Esophagus (tissue), 2 donors: Measurements from ENCODE around the gene RHOBTB3. TPM values are rescaled to one million over a fixed set of nuclear protein-coding genes. Genes with fewer than 3 reads are reported as not detected.

Experiments
- H3K27ac ChIP-seq, 2 donors: one replicate each; pipeline ENCODE4 v1.5.1; 2013; ENCODE audit warnings: low read depth in 2 of 2, mild to moderate bottlenecking in 2 of 2, inconsistent platforms in 1 of 2, low read length in 1 of 2, moderate library complexity in 1 of 2
- H3K27me3 ChIP-seq, 2 donors: one replicate each; pipeline ENCODE4 v1.6.1; 2013; ENCODE audit warnings: low read length in 2 of 2, control low read depth in 1 of 2, mild to moderate bottlenecking in 1 of 2; ENCODE audit not compliant: insufficient read depth in 2 of 2, control insufficient read depth in 1 of 2
- H3K36me3 ChIP-seq, 2 donors: one replicate each; pipeline ENCODE4 v1.6.1; 2013; ENCODE audit warnings: low read length in 1 of 2; ENCODE audit not compliant: control insufficient read depth in 2 of 2, insufficient read depth in 2 of 2
- H3K4me1 ChIP-seq, 2 donors: one replicate each; pipeline ENCODE4 v1.6.1; 2013; ENCODE audit warnings: low read length in 1 of 2; ENCODE audit not compliant: control insufficient read depth in 2 of 2, insufficient read depth in 2 of 2
- H3K4me3 ChIP-seq, 2 donors: one replicate each; pipeline ENCODE4 v1.5.1; 2013; ENCODE audit warnings: low read length in 2 of 2, mild to moderate bottlenecking in 2 of 2, low read depth in 1 of 2, moderate library complexity in 1 of 2
- H3K9me3 ChIP-seq, 2 donors: one replicate each; pipeline ENCODE4 v1.6.1; 2013; ENCODE audit warnings: mild to moderate bottlenecking in 2 of 2, low read depth in 1 of 2, low read length in 1 of 2, moderate library complexity in 1 of 2; ENCODE audit not compliant: control insufficient read depth in 2 of 2, insufficient read depth in 1 of 2
- WGBS, 2 donors: extraction: QIAGEN DNeasy Blood & Tissue Kit; methylation state at CpG; one replicate each; pipeline ENCODE4 v1.1.7; 2013; 5-methylcytosine and 5-hydroxymethylcytosine counted together
- polyA plus RNA-seq, 2 donors: library from polyadenylated mRNA; stranded (reverse); fragments of 200-250 nt; gene quantifications; one replicate each; pipeline ENCODE4 v1.2.3, GENCODE V29; 2013
- donor health status: healthy with polysubstance abuse.
- donor health status: Bipolar disorder and iron deficiency.

RHOBTB3 gene, protein sequence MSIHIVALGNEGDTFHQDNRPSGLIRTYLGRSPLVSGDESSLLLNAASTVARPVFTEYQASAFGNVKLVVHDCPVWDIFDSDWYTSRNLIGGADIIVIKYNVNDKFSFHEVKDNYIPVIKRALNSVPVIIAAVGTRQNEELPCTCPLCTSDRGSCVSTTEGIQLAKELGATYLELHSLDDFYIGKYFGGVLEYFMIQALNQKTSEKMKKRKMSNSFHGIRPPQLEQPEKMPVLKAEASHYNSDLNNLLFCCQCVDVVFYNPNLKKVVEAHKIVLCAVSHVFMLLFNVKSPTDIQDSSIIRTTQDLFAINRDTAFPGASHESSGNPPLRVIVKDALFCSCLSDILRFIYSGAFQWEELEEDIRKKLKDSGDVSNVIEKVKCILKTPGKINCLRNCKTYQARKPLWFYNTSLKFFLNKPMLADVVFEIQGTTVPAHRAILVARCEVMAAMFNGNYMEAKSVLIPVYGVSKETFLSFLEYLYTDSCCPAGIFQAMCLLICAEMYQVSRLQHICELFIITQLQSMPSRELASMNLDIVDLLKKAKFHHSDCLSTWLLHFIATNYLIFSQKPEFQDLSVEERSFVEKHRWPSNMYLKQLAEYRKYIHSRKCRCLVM
- 1 to 10 TPM; 3.5 to 3.8 TPM for polyA plus RNA-seq

DNA sequence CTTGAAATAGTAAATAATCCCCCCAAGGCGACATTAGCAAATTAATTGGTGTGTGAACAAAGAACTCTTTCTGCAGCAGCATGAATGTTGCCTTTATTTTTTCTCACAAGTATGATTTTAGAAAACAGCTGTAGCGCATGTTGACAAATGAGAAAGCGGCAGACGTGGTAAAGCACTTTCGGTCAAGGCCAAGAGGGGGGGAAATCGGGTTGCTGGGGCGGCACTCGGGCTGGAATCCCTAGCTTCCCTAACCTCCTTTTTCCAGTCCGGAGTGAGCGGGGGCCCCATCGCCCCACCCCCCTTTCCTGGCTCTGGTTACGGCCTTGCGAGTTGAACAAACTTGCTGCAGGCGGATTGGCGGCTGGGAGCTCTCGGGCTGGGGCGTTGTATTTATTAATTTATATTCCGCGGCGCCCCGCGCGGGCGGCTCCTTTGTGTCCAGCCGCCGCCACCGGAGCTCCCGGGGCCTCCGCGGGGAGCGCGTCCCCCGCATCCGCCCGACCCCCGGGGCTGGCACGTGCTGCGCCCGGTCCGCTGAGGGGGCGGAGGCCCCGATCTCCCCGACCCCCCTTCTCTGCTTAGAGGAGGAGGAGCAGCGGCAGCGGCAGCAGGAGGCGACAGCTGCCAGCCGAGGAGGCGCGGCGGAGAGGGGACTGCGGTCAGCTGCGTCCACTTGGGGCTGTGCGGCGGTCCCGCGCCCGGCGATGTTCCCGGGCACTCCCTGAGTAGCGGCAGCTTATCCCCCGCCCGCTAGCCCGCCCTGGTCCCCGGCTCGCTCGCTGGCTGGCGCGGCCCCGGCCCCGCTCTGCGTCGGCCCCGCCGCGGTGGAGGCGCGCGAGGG lies at the start of gene RHOBTB3:
RHOBTB3 (plus strand) TSS at position 607 of the 841 bp plus-strand sequence. CDS start 347 bp downstream, outside the sequence.
- Histone ChIP-seq H3K27me3 (peaks cover 0 to 2% of the 10 kb centered on the region in 2 donors), H3K27ac (peak within 1 kb of the TSS; percentile 81 to 93), H3K4me1 (peaks cover 0 to 5% of the 10 kb centered on the region in 2 donors), H3K36me3 (no peaks in the 10 kb centered on the region), H3K4me3 (peak within 1 kb of the TSS; percentile 54 to 86), H3K9me3 (no peaks in the 10 kb centered on the region)
- WGBS, 2 donors = 1% methylated on average over 65 to 78 of the region's 78 CpGs

DNA sequence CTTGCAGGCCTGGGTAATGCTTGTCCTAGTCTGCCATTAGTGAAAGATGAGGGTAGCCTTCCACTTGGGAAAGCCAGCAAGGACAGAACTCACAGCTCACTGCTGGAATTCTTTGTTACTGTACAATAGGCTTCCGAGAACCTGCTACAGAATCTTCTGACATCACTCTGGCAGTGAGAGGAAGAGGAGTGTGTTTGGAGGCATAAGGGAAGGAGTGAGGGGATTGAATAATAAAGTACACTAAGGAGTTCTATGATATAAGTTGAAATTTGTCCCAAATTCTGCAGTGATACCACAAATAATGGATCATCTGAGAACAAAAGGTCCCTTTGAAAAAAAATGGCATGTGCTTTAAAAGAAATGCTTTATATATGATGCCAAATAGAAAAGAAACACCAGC lies 48.2 kb upstream of the RHOBTB3 start, which contains the start of gene SPATA9:
SPATA9 (minus strand) TSS at position 101 of the 400 bp plus-strand sequence. CDS start 137 bp downstream, outside the sequence.
- Histone ChIP-seq H3K36me3 (no peaks in the 10 kb centered on the region), H3K27ac (no peak within 1 kb of the TSS), H3K27me3 (peaks cover 0 to 2% of the 10 kb centered on the region in 2 donors), H3K4me1 (no peaks in the 10 kb centered on the region), H3K9me3 (no peaks in the 10 kb centered on the region), H3K4me3 (no peak within 1 kb of the TSS)
- WGBS, 2 donors = 83 to 90% methylated on average over 1 of the region's 1 CpG

DNA sequence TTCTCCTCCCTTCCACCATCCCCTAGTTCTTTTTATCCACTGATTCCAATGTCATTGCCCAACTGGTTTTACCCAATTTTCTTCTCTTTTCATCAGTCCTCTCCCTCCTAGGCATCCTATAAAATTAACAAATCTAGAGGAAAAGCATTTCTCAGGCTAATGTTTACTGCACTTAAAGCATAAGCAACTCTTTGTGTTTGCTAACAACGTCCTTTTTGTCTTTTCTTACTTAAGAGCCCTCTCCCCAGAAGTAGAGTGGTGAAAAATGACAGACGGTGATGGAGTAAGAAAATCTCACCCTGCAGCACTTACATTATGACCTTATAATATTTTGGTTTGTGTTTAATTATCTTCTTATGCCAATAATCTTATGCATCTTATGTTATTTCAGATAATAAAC lies 46.8 kb upstream of the RHOBTB3 start:
- Histone ChIP-seq H3K27ac (no peak overlapping the region), H3K27me3 (peaks cover 0 to 2% of the 10 kb centered on the region in 2 donors), H3K9me3 (no peaks in the 10 kb centered on the region), H3K4me3 (no peak overlapping the region), H3K4me1 (no peaks in the 10 kb centered on the region), H3K36me3 (no peaks in the 10 kb centered on the region)
- WGBS, 2 donors = 87 to 88% methylated on average over 2 of the region's 2 CpGs

DNA sequence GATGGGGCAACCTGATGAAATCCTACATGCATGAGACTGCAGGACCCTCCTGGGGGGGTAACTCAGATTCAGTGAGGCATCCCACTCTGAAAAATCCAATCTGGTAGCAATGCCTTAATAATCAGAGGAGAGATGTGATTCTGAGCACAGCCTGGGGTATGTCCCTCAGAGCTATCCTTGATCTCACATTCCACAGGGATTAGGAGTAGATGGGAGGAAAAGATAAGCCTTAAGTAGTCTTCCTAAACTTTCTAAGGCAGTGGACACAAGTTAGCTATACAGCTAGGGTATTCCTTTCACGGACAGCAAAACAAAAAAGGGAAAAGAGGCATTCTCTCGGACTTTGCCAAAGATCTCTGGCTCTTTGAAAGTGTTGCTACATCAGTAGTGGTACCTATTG lies 44.5 kb upstream of the RHOBTB3 start:
- Histone ChIP-seq H3K27me3 (peaks cover 0 to 2% of the 10 kb centered on the region in 2 donors), H3K27ac (no peak overlapping the region), H3K4me1 (no peaks in the 10 kb centered on the region), H3K9me3 (no peaks in the 10 kb centered on the region), H3K4me3 (no peak overlapping the region), H3K36me3 (no peaks in the 10 kb centered on the region)
- WGBS, 2 donors = 65 to 85% methylated on average over 2 of the region's 2 CpGs

DNA sequence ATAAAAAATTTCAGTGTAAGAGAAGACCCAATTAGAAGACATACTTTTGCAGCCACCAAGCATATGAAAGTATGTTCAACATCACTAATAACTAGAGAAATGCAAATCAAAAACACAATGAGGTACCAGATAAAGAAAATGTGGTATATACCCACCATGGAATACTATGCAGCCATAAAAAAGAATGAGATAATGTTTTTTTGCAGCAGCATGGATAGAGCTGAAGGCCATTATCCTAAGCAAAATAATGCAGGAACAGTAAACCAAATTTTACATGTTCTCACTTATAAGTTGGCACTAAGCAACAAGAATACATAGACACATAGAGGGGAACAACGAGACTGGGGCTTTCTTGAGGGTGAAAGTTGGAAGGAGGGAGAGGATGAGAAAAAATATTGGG lies 41.5 kb upstream of the RHOBTB3 start:
- H3K27me3 ChIP-seq = peaks cover 0 to 2% of the 10 kb centered on the region in 2 donors
- H3K36me3 ChIP-seq = no peaks in the 10 kb centered on the region
- H3K4me1 ChIP-seq = no peaks in the 10 kb centered on the region
- H3K4me3 ChIP-seq = no peak overlapping the region
- H3K9me3 ChIP-seq = no peaks in the 10 kb centered on the region
- 87 to 98% methylated on average over 1 of the region's 1 CpG for WGBS, 2 donors
- no peak overlapping the region for H3K27ac ChIP-seq

DNA sequence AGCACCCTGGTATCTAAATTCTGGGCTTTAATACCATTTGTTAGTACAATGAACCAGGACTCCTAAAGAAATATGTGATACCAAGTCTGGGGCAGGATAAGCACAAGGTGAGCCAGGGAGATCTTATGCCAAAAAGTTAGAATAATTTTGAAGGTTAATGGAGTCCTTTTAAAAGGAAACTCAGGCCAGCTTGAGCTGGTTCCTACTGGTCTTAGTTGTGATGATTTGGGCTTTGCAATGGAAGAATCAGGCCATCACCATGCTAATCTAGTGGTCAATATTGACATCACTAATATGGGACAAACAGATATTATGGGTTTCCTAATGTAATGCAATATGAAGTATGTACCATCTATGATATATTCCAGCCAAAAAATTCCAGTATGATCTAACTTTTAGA lies 40.8 kb upstream of the RHOBTB3 start:
- Histone ChIP-seq H3K27ac (no peak overlapping the region), H3K9me3 (no peaks in the 10 kb centered on the region), H3K27me3 (peaks cover 0 to under 1% of the 10 kb centered on the region in 2 donors), H3K36me3 (no peaks in the 10 kb centered on the region), H3K4me3 (no peak overlapping the region), H3K4me1 (no peaks in the 10 kb centered on the region)

DNA sequence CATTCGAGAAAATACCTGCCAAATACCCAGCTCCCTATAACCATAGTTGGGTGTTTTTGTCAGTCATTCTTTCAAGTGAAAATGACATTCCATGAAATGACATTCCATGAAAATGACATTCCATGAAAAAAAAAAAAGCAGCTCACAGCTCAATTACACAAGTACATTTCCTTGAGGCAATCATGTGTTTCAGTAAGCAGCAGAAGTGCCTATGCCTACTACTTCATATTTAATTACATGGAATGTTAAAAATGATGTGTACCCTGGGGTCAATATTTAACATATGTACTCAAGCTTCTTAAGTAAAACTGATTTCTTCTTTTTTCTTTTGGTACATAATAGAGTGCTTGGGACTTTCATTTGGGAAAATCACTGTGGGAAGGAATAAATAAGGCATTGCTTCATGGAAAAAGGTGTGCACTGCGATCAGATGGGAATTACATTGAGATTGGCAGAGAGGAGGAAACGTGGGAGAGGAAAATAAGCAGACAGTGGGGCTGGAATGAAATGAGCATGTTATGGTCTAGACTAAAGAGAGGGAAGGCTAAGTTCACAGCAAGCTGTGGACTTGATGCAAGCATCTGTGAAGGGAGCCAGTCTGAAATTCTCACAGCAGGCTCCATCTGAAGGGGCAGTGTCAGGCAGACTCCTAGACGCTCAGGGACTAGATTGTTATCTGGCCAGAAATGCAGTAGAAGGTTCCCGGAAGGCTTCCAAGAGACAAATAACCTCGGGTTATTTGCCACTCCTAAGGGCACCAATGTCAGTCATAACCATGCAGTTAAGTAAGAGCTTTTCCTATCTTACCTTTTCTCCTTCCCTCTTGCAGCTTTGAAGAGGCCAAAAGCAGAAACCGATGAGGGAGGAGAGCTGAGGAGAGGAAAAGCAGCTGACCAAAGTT lies 33.1 kb upstream of the RHOBTB3 start:
- Histone ChIP-seq H3K9me3 (no peaks in the 10 kb centered on the region), H3K4me3 (no peak overlapping the region), H3K36me3 (no peaks in the 10 kb centered on the region), H3K27me3 (peaks cover 0 to 3% of the 10 kb centered on the region in 2 donors), H3K4me1 (no peaks in the 10 kb centered on the region), H3K27ac (no peak overlapping the region)
- WGBS, 2 donors = 57 to 64% methylated on average over 7 of the region's 7 CpGs

DNA sequence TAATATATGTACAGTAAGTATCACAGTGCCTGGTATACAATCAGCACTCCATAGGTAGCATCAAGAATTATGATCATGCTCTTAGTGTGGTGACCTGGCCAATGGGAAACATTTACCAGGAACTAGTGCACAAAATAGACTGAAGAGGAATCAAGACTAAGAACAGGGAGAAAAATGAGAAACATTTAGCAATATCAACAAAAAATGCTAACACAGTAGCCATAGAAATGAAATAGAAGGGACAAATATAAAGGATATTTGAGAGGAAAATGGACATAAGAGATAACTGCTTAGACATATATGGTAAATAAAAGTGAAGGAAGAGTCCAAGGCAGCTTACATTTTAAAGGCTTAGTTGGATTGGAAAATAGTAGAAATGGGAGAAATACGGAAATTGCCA lies 31.8 kb upstream of the RHOBTB3 start:
- Histone ChIP-seq H3K36me3 (no peaks in the 10 kb centered on the region), H3K9me3 (no peaks in the 10 kb centered on the region), H3K27ac (no peak overlapping the region), H3K4me3 (no peak overlapping the region), H3K27me3 (peaks cover 0 to 3% of the 10 kb centered on the region in 2 donors), H3K4me1 (no peaks in the 10 kb centered on the region)
- 97 to 100% methylated on average over 1 of the region's 1 CpG for WGBS, 2 donors

DNA sequence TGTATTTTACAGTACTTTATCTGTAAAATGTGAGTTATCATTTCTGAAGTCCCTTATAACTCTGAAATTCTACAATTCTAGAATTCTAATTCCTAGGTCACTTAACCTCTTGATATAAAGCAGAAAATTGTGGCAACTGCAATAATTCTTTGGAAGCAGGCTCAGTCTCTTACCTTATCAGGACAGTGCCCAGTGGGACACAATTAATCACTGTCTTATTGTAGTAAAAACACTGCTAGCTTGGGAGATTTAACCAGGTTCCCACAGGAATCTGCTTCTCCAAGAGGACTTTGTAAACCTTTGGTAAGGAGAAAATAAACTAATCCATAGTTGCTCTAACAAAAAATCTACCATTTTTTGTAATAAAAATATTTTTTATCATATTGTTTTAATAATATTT lies 30.1 kb upstream of the RHOBTB3 start:
- Histone ChIP-seq H3K9me3 (no peaks in the 10 kb centered on the region), H3K4me1 (no peaks in the 10 kb centered on the region), H3K4me3 (no peak overlapping the region), H3K27ac (no peak overlapping the region), H3K36me3 (no peaks in the 10 kb centered on the region), H3K27me3 (peaks cover 0 to 3% of the 10 kb centered on the region in 2 donors)
